Rectal smooth muscle tissue (tissue), 1 donor: ENCODE results near the gene DMRTB1.

Source experiments
- H3K27ac ChIP-seq: one replicate; pipeline ENCODE4 v1.7.0; 2013; ENCODE audit warnings: low read depth, low read length, inconsistent platforms
- H3K27me3 ChIP-seq: one replicate; pipeline ENCODE4 v1.7.0; 2013; ENCODE audit warnings: low read length; ENCODE audit not compliant: control insufficient read depth, insufficient read depth
- H3K36me3 ChIP-seq: one replicate; pipeline ENCODE4 v1.7.0; 2013; ENCODE audit warnings: low read length; ENCODE audit not compliant: control insufficient read depth, insufficient read depth
- H3K4me1 ChIP-seq: one replicate; pipeline ENCODE4 v1.7.0; 2013; ENCODE audit warnings: low read length; ENCODE audit not compliant: control insufficient read depth, insufficient read depth
- H3K4me3 ChIP-seq: one replicate; pipeline ENCODE4 v1.7.0; 2013; ENCODE audit warnings: low read length
- H3K9ac ChIP-seq: one replicate; pipeline ENCODE4 v1.7.0; 2013; ENCODE audit warnings: low read length

DMRTB1 gene

DNA sequence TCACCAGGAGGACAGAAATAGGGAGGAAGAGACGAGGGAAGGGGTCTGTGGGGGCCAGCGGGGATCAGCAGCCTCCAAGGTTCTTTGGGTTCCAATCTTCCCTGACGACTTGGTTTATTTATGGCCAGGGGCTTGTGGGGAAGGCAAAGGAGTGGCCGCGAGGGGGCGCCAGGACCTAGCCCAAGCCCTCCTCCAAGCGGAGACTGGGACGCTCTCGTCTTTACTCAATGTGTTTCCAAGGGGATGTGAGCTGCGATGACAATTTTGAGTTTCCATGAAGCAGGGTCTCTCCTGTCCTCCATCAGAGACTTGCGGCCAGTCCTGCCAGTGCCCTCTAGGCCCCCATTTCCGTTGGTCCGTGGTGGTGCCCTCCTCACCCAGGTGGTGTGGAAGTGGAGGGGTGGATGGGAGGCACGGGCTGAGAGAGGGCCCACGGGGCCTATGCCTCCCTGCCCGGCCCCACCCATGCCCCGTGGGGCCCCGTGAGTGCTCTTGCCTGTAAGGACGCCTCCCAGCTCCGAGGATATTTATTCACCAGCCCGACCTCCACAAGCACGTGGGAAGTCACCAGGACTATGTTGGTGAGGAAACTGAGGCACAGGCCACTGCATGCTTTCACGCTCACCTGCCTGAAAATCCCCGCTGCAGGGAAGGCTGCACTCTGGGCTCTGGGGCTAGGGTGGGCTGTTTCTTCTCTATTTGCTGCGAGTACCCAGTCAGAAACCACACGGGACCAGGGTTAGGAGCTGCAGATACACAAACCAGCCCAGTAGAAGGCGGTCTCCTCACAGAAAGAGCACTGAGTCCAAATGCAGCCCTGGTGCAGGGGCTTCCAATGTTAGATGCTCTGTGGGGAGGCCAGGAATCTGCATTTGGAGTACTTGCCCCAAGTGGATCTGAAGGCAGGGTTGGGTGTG, 26.5 kb downstream of the DMRTB1 start:
- no peak overlapping the region for H3K9ac ChIP-seq
- H3K27ac ChIP-seq, result no peak overlapping the region
- H3K36me3 ChIP-seq, result no peaks in the 10 kb centered on the region
- H3K27me3 ChIP-seq, result no peaks in the 10 kb centered on the region
- H3K4me1 ChIP-seq, result no peaks in the 10 kb centered on the region
- no peak overlapping the region for H3K4me3 ChIP-seq

DNA sequence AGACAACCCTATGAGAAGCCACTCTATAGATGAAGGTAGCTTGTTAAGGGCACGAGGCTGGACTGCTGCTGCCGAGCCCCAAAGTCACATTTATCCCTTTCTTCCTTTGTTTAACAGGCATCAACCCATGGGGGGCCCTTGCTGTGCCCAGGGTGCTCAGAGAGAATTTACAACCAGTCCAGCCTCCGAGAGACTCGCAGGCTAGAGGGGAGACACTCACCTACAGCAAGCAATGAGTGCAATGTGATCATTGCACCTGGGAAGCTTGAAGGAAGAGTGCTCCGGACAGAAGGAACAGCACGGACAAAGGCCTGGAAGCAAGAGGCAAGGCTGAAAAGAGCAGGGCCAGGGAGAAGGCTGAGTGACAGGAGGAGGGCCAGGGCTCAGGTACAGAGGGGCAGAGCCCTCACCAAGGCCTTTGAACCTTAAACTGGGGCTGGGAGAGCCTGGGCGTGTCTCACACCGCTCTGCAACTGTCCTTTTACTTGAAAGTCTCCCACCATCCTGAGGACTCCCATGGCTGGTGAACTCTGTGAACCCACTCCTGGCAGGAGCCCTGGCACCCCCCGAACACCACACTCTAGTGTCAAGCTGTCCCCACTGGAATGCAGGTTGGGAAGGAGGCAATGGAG, 27.3 kb downstream of the DMRTB1 start:
- Histone ChIP-seq H3K27ac (no peak overlapping the region), H3K36me3 (no peaks in the 10 kb centered on the region), H3K27me3 (no peaks in the 10 kb centered on the region), H3K4me1 (no peaks in the 10 kb centered on the region), H3K4me3 (no peak overlapping the region), H3K9ac (no peak overlapping the region)

DNA sequence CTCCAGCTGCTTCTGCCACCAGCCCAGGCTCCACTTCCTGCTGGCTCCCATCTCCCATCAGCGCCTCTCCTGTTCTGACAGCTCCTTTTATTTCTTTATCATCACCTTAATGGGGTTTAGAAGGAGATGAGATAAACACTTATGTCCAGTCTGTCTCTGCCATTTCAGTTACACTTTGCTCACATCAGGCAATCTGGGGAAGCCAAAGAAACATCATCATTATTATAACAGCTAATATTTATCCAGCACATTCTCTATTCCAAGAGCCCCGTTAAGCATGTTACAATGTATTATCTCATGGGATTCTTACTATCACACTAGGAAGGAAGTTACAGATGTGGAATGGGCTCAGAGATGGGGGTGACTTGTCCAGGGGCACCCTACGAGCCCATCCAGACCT, 31.2 kb downstream of the DMRTB1 start:
- Histone ChIP-seq H3K4me3 (no peak overlapping the region), H3K27me3 (no peaks in the 10 kb centered on the region), H3K4me1 (no peaks in the 10 kb centered on the region), H3K9ac (no peak overlapping the region), H3K36me3 (no peaks in the 10 kb centered on the region), H3K27ac (no peak overlapping the region)

DNA sequence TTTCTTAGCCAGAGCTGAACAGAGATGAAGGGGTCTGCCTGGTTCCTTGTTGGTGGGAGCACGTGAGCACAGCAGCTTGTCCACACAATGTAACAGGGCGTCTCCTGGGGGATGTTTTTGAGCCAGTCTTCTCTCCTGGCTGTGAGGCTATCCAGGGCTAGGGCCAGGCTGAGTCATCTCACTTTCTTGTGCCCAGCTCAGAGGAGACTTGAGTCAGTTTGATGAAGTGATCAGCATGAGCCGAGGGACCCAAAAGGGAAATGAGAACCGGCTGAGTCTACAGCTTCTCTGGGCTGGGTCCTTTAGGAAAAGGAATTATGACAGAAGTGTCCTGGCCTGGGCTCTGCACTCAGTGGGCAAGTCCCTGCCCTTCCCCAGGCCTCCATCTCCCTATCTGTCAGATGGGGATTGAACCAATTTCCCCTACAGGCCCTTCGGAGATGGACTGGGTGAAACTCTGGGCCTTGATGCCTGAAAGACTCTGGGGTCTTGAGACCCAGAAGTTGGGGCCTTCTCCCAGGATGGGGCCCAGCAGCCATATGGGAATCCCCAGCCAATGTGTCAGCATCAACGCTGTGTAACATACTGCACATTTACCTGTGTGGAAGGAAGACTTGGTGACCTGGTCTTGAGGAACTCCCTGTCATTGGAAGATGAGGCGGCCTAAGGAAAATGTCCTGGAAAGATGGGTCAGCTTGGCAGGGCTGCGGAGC, 36.6 kb downstream of the DMRTB1 start:
- Histone ChIP-seq H3K9ac (no peak overlapping the region), H3K36me3 (no peaks in the 10 kb centered on the region), H3K4me1 (peaks cover 10% of the 10 kb centered on the region), H3K27me3 (no peaks in the 10 kb centered on the region), H3K4me3 (no peak overlapping the region), H3K27ac (no peak overlapping the region)

DNA sequence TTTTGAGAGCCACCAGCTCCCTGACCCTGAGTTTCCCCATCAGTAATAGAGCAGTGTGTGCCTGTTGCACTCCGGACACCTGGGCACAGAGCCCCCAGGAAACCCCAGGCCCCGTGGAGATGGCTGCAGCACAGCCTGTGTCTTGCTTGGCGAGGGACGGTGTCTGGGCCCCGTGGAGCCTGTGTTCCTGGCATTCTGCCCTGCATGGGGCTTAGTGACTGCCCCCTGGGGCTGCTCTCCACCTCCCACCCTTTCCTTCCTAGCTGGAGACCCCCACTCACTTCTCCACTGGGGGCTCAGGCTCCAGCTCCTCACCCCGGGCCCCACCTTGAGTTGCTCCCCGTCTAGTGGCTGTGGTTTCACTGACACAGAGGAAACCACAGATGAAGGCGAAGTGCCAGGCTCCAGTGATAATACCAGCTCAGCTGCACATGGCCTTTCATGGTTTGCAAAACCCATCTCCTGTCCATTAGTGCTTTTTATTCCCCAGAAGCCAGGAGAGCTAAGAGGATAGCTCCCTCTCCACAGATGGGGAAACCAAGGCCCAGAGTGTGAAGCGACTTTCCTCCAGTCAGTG, 39.4 kb downstream of the DMRTB1 start:
- peaks cover 10% of the 10 kb centered on the region for H3K4me1 ChIP-seq
- no peaks in the 10 kb centered on the region for H3K36me3 ChIP-seq
- H3K27me3 ChIP-seq, result no peaks in the 10 kb centered on the region
- H3K4me3 ChIP-seq, result no peak overlapping the region
- no peak overlapping the region for H3K9ac ChIP-seq
- H3K27ac ChIP-seq, result no peak overlapping the region

DNA sequence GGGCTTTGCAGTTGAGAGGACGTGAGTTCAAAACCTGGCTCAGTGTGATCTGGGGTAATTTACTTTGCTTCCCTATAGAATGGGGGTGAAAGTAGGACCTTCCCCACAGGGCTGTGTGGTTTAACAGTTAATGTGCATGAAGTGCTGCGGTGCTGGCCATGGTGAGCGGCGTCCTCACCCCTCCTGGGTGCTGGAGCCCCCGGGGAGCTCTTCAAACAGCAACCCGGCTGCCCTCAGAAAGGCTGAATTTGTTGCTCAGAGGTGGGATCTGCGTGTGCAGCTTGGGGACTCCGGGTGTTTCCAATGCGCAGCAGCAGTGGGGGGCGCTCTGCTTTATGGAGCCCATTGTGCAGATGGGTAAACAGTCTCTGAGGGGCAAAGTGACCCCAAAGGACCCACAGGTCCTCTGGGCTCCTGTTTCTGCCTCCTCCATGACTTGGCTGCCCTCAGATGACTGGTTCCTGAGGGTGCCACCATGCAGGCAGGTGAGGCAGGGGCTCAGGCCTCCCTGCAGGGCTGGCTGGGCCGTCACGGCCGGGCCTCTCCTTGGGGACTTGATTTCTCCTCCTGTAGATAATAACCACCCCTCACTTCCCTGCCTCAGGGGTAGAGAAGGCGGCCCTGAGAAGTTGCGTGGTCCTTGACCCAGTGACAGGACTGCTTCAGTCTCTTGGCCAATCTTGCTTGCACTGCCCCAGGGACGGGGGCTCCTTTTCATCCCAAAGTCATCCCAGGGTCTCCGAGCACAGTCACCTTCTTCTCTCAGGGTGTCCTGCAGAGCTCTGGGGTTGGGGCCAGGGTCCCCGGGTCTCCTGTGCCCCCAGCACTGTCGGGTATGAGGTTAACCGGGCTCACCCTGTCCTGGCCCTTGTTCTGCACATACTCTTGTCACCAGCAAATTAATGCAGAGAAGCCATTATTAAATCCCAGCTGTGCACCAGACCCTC, 40.3 kb downstream of the DMRTB1 start:
- no peaks in the 10 kb centered on the region for H3K27me3 ChIP-seq
- H3K9ac ChIP-seq, result no peak overlapping the region
- peaks cover 10% of the 10 kb centered on the region for H3K4me1 ChIP-seq
- no peak overlapping the region for H3K27ac ChIP-seq
- no peaks in the 10 kb centered on the region for H3K36me3 ChIP-seq
- no peak overlapping the region for H3K4me3 ChIP-seq

DNA sequence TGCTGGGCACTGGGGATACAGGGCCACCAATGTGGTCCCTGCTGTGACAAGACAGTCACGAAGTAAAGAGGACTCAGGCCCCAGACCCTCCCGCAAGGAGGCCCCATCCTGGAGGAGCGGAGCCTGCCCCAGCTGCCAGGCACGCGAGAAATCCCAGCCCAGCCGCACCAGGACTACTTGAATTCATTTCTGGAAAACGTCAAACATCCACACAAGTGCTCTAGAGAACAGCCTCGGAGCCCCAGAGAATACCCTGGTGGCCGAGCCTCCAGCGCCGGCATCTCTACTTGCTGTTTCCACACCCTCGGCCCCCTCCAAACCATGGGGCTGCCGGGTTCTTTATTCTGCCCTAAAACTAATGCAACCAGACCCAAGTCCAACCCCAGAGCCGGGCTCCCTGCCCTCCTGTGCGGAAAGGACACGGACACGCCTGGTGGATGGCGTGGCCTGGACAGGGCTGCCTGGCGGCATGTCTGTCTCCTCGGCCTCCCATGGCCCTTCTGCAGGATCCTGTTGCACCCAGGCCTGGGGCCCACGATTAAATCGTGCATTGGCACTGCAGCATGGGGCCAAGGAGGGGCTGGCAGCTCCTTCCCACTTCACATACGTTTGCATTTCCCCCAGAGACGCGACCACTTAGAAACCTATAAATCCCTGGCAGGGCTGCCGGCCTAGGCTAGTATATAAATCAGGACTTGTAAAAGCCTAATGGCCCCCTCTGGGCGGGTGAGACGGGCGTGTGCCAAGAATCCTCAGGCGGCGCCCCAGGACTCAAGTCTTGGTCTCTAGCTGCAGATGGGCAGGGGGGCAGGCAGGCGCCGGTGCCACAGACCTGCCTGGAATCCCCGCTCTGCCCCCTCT, 41.2 kb downstream of the DMRTB1 start:
- Histone ChIP-seq H3K36me3 (no peaks in the 10 kb centered on the region), H3K9ac (no peak overlapping the region), H3K27ac (no peak overlapping the region), H3K4me1 (peaks cover 10% of the 10 kb centered on the region), H3K4me3 (no peak overlapping the region), H3K27me3 (no peaks in the 10 kb centered on the region)

DNA sequence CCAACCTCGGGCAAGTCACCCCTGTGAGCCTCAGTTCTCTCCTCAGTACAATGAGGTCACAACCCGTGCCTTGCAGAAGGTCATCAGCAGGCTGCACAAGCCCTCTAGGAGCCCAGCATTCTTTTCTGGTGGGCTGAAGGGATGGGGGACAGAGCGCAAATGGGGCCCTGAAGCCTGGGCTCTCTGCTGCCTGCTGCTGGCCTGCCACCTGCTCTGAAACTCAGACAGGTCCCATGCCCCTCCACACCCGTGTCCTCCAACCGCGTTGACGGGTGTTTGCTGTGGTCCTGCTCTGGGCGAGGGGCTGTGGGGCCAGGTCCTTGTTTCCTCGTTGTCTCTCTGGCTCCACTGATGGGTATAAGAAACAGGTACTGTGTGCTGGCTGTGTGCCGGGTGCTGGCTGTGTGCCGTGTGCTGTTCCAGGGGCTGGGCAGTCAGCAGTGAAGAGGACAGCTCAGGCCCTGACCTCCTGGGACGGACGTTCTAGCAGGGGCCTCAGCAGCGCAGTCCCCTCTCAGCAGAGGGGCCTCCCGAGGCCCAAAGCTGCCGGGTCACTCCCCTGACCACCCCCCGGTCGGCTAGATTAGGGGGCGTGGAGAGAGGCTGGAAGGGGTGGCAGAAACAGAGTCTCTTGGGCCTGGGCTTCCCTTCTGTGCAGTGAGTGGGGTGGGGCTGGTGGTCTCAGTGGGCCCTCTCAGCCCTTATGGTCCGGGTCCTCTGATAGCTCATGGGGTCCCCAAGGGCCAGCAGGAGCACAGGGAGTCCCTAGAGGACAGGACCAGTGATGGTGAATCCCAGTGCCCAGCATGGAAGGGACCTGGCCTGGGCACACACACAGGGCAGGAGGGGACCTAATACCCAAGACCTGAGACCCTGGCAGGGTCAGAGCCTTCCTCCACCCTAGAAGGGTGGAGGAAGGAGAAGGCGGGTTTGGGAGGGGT, 42.1 kb downstream of the DMRTB1 start:
- H3K27me3 ChIP-seq, result no peaks in the 10 kb centered on the region
- H3K4me3 ChIP-seq, result no peak overlapping the region
- H3K36me3 ChIP-seq, result no peaks in the 10 kb centered on the region
- H3K4me1 ChIP-seq, result peaks cover 10% of the 10 kb centered on the region
- H3K27ac ChIP-seq, result no peak overlapping the region
- H3K9ac ChIP-seq, result no peak overlapping the region

DNA sequence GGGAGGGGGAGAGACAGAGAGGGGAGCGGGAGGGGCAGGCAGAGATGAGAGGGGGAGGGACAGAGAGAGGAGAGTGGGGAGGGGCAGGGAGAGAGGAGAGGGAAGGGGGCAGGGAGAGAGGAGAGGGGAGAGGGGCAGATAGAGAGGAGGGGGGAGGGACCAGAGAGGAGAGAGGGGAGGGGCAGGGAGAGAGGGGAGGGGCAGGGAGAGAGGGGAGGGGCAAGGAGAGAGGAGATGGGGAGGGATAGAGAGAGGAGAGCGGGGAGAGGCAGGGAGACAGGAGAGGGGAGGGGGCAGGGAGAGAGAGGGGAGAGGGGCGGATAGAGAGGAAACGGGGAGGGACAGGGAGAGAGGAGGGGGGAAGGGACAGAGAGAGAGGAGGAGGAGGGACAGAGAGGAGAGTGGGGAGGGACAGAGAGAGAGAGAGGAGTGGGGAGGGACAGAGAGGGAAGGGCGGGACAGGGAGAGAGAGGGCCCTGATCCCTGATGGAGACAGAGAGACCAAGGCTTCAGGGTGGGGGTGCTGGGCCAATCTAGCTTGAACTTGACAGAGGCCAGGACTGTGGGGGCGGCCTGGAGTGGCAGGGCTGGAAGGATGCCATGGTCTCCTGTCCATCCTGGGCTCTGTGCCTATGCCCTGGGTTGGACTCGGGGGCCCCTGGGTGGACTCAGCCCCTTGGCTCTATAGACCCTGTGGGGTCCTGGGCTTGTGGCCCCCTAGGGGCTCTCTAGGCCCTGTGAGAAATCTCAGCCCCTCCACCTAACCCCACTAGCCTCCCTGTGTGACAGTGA, 43.6 kb downstream of the DMRTB1 start:
- Histone ChIP-seq H3K4me1 (peaks cover 10% of the 10 kb centered on the region), H3K9ac (no peak overlapping the region), H3K4me3 (no peak overlapping the region), H3K36me3 (no peaks in the 10 kb centered on the region), H3K27ac (no peak overlapping the region), H3K27me3 (no peaks in the 10 kb centered on the region)
